Adrenal gland (tissue), 12 donors: ENCODE measurements around the gene ZSWIM4. TPM values are rescaled to one million over a fixed set of nuclear protein-coding genes. Genes with fewer than 3 reads are reported as not detected.

ENCODE experiments used
- DNase-seq, 7 donors: peaks; one replicate each; pipeline ENCODE4 v3.0.0-alpha.2; 2019 to 2020
- H3K27ac ChIP-seq, 5 donors: fragments of 200-600 bp; sonication (generic) in 4 of 5; 1 replicate in 3 of 5; 2 replicates in 2 of 5; pipeline versions ENCODE4 v1.5.1 to v1.8.0; 2016 to 2020; ENCODE audit warnings: mild to moderate bottlenecking in 1 of 5
- H3K27me3 ChIP-seq: fragments of 200-600 bp; 2 replicates; pipeline ENCODE4 v1.8.0; 2021
- H3K36me3 ChIP-seq, 2 donors: fragments of 200-600 bp; replicated peaks in 1 of 2; 1 replicate in 1 of 2; 2 replicates in 1 of 2; pipeline versions ENCODE4 v1.5.1 to v1.8.0; 2018 to 2022
- H3K4me1 ChIP-seq, 2 donors: fragments of 200-600 bp; replicated peaks in 1 of 2; 1 replicate in 1 of 2; 2 replicates in 1 of 2; pipeline versions ENCODE4 v1.5.1 to v1.8.0; 2018 to 2021
- H3K4me3 ChIP-seq, 4 donors: fragments of 200-600 bp; sonication (generic) in 3 of 4; one replicate each; pipeline ENCODE4 v1.5.1; 2016 to 2018
- H3K9me3 ChIP-seq, 3 donors: fragments of 200-600 bp; sonication (generic) in 1 of 3; replicated peaks in 1 of 3; 1 replicate in 2 of 3; 2 replicates in 1 of 3; pipeline versions ENCODE4 v1.5.1 to v1.8.0; 2016 to 2021
- POLR2A ChIP-seq, 2 donors: fragments of 450-650 bp; IDR thresholded peaks; one replicate each; pipeline ENCODE4 v1.6.1; 2017; ENCODE audit warnings: antibody characterized with exemption in 2 of 2, mild to moderate bottlenecking in 2 of 2, moderate library complexity in 1 of 2
- WGBS, 4 donors: extraction: QIAGEN DNeasy Blood & Tissue Kit in 2 of 4; methylation state at CpG; one replicate each; pipeline versions ENCODE4 v1.1.5 to v1.1.7; 2013 to 2017; 5-methylcytosine and 5-hydroxymethylcytosine counted together
- intact Hi-C, 2 donors: fragments of 100-400 bp; cut with DNase I; formaldehyde crosslinking; loops; one replicate each; pipeline versions ENCODE4 v1.14.1 to v1.15.0; 2022 to 2023
- polyA plus RNA-seq, 3 donors: library from polyadenylated mRNA; stranded (reverse); fragments of 200-250 nt in 2 of 3; fragments of 350-450 nt in 1 of 3; fragmentation: Illumina TruSeq in 1 of 3; extraction: RNeasy Lipid Tissue Mini Kit (QIAGEN cat#74804) in 1 of 3; gene quantifications; one replicate each; pipeline ENCODE4 v1.2.3, GENCODE V29; 2013 to 2014
- total RNA-seq, 9 donors: library from RNA; depleted of rRNA in 4 of 9; stranded (reverse); fragments of >200 nt in 4 of 9; fragments of 120-200 nt in 1 of 9; fragmentation: NEBNext Ultra II Directional in 1 of 9; extraction: Animal tissue kit (Norgen Biotek cat#: 25700) in 1 of 9; gene quantifications; one replicate each; pipeline versions ENCODE4 v1.1.0 to v1.2.4, GENCODE V29; 2013 to 2023
- TF ChIP-seq, protein P1 (sequence below), 6 experiments: fragments of 450-650 bp in 4 of 6; fragments of 200-600 bp in 2 of 6; sonication (generic) in 1 of 6; IDR thresholded peaks; 1 replicate in 5 of 6; 2 replicates in 1 of 6; pipeline versions ENCODE4 v1.5.1 to v1.8.0; 2016 to 2021; ENCODE audit warnings: antibody characterized with exemption in 6 of 6, mild to moderate bottlenecking in 2 of 6, moderate library complexity in 1 of 6
- donor health status: healthy with polysubstance abuse.
- donor health status: Bipolar disorder and iron deficiency.
- donor health status: DM: yes; HTN: yes; CAD: no.
- donor health status: DM: no; HTN: no; CAD: no.
- donor health status: DM: no; HTN: no; CAD: no.
- donor health status: DM: yes; HTN: yes; CAD: no.

ZSWIM4 gene
- total and polyA plus RNA-seq, 12 donors: 1.3 to 15.4 (median 9.1) TPM

DNA sequence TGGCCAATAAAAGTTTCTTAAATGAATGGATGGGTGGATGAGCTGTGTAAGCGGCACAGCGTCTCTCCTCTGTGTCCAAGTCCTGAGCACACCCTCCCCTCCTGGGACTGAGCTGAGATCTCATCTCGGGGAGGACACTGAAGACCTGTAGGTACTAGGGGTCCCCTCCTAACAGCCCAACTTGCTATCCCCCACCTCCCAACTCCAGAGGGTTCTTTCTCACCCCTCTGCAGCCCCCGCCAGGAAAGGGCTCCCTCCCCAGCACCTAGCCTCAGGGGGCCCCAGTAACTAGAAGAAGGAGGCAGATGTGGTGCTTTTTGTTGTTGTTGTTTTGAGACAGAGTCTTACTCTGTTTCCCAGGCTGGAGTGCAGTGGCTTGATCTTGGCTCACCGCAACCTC, 80.6 kb downstream of the ZSWIM4 start:
- H3K4me1 ChIP-seq: peaks cover 5 to 9% of the 10 kb centered on the region in 2 donors
- intact Hi-C loops: loop anchor here in 1 of 2 donors (5.0 kb wide), 1 partner anchor 471 kb away; no protein-coding TSS in a partner anchor
- no peaks in the 10 kb centered on the region for H3K9me3 ChIP-seq
- H3K36me3 ChIP-seq: no peaks in the 10 kb centered on the region
- H3K27me3 ChIP-seq: no peaks in the 10 kb centered on the region
- H3K4me3 ChIP-seq: no peak overlapping the region
- 90 to 97% (median 95%) methylated on average over 4 to 5 of the region's 5 CpGs for WGBS, 4 donors
- no peak for DNase-seq
- TF ChIP-seq POLR2A (IDR thresholded peaks at IDR 0.05): no peak
- TF ChIP-seq, protein P1, sequence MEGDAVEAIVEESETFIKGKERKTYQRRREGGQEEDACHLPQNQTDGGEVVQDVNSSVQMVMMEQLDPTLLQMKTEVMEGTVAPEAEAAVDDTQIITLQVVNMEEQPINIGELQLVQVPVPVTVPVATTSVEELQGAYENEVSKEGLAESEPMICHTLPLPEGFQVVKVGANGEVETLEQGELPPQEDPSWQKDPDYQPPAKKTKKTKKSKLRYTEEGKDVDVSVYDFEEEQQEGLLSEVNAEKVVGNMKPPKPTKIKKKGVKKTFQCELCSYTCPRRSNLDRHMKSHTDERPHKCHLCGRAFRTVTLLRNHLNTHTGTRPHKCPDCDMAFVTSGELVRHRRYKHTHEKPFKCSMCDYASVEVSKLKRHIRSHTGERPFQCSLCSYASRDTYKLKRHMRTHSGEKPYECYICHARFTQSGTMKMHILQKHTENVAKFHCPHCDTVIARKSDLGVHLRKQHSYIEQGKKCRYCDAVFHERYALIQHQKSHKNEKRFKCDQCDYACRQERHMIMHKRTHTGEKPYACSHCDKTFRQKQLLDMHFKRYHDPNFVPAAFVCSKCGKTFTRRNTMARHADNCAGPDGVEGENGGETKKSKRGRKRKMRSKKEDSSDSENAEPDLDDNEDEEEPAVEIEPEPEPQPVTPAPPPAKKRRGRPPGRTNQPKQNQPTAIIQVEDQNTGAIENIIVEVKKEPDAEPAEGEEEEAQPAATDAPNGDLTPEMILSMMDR (IDR thresholded peaks at IDR 0.05): no peak
- no peak overlapping the region for H3K27ac ChIP-seq

DNA sequence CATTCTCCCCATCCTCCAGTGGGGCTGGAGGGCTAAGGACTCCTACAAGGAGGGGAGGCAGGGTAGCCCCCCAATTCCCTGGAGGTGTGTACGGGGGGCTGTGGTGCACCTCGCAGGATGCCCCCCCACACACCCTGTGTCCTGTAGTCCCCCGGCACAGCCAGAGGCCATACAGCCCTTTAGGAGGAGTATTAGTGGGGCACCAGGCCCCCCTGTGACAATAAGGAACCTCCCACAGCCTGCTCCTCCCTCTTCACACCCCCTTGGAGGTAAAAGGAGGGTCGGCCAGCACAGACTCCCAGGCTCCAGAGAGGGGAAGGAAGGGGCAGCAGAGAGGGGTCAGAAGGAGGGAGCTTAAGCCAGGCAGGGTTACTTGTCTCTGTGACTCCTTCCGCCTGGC, 81.6 kb downstream of the ZSWIM4 start, which contains the start of gene NANOS3:
NANOS3 (plus strand) TSS at position 301 of the 400 bp plus-strand sequence. CDS start 115 bp downstream, outside the sequence.
- no peak within 1 kb of the TSS for H3K4me3 ChIP-seq
- intact Hi-C loops: loop anchor here in 1 of 2 donors (5.0 kb wide), 1 partner anchor 470 kb away; no protein-coding TSS in a partner anchor
- no peak within 1 kb of the TSS for H3K27ac ChIP-seq
- H3K27me3 ChIP-seq: no peaks in the 10 kb centered on the region
- no peak for TF ChIP-seq POLR2A (IDR thresholded peaks at IDR 0.05)
- TF ChIP-seq, protein P1 (IDR thresholded peaks at IDR 0.05): no peak
- no peaks in the 10 kb centered on the region for H3K36me3 ChIP-seq
- 31 to 51% (median 46%) methylated on average over 3 to 5 of the region's 5 CpGs for WGBS, 4 donors
- DNase-seq: no peak
- H3K9me3 ChIP-seq: no peaks in the 10 kb centered on the region
- peaks cover 5 to 17% of the 10 kb centered on the region in 2 donors for H3K4me1 ChIP-seq

- no peaks in the 10 kb centered on the region for H3K27me3 ChIP-seq
- intact Hi-C loops: loop anchor here in 1 of 2 donors (5.0 kb wide), 1 partner anchor 470 kb away; no protein-coding TSS in a partner anchor
- WGBS, 4 donors: 61 to 90% (median 82%) methylated on average over 2 to 27 of the region's 27 CpGs
- no peak overlapping the region for H3K27ac ChIP-seq
- H3K4me1 ChIP-seq: peaks cover 5 to 18% of the 10 kb centered on the region in 2 donors
- no peak overlapping the region for H3K4me3 ChIP-seq
- TF ChIP-seq, protein P1 (IDR thresholded peaks at IDR 0.05): no peak
- TF ChIP-seq POLR2A (IDR thresholded peaks at IDR 0.05): no peak
- DNase-seq: no peak
- H3K9me3 ChIP-seq: no peaks in the 10 kb centered on the region
- no peaks in the 10 kb centered on the region for H3K36me3 ChIP-seq
Measured at GRCh38 chr19:13877303-13877702, 82.1 kb downstream of the ZSWIM4 start.

DNA sequence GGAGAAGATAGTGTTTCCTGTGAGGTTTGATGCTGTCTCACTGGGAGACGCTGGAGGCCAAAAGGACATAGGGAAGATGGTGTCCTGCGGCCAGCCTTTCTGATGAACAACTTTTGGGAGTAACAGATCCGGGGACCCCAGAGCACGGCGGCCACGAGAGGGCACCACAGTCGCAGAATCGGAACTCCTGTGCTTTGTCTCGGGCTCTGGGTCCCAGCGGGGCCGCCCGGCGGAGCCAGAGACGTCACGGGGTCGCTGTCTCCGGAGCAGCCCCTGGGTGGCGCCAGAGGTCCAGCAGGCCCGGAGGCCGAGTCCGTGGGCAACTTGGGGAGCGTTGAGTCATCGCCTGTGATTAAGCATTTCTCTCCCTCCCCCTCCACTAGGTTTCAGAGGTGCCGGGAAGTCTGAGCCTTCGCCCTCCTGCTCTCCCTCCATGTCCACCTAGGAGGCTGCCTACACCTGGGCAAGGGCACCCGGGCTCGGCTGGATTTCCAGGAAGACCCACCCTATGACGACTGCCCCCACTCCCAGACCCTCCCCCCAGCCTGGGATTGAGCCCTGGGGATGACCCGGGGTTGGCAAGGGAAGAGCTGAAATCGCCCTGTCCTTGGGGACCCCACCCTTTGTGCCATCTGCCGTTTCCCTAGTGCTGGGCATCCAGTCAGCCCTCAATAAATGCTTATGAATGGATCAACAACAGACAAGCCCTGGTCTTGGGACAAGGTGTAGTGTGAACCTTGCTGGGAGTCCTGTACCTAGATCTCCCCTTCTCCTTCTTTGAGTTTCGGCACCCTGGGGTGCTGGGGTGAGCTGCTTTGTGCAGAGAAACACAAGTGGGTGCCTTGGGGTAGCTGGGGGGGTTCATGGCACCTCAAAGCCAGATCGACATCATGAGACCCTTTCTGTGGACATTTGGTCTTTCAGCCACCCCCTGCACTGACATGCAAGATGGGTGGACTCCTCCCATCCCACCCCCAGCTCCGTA, 85.1 kb downstream of the ZSWIM4 start:
- Histone ChIP-seq H3K9me3 (no peaks in the 10 kb centered on the region), H3K27me3 (no peaks in the 10 kb centered on the region), H3K36me3 (no peaks in the 10 kb centered on the region), H3K4me3 (peak overlapping the region in 1 of 4 donors; percentile 34), H3K27ac (peak overlapping the region in 3 of 5 donors; percentile 60 to 72 (median 63)), H3K4me1 (peaks cover 5 to 18% of the 10 kb centered on the region in 2 donors)
- intact Hi-C loops: loop anchor here (5.0 to 10.0 kb wide), 3 partner anchors 164 to 192 kb away; partner anchors contain the start of gene MISP3 (in 1 of the 2)
- 6 to 10% (median 8%) methylated on average over 16 to 34 of the region's 34 CpGs for WGBS, 4 donors
- TF ChIP-seq, protein P1 (IDR thresholded peaks at IDR 0.05): peak; percentile 94 to 100 (median 100)
- TF ChIP-seq POLR2A (IDR thresholded peaks at IDR 0.05): no peak
- DNase-seq: peak; percentile 97 to 99 (median 99)
